GM12891 (cell line): ENCODE measurements around the gene ASIC4.

Experiments
- DNase-seq: peaks from one replicate; pipeline ENCODE4 v3.0.0; 2011; ENCODE audit warnings: low spot score; ENCODE audit not compliant: insufficient read length
- FAIRE-seq: peaks from 2 replicates; lab custom pipeline; 2011; peaks lifted over from hg19 to GRCh38; lab: Jason Lieb, UNC
- PAX5 ChIP-seq: IDR thresholded peaks from 2 replicates; pipeline ENCODE4 v1.6.1; 2011; ENCODE audit warnings: low read length, moderate library complexity, mild to moderate bottlenecking; ENCODE audit not compliant: insufficient read depth, severe bottlenecking
- POLR2A ChIP-seq: IDR thresholded peaks from 2 replicates; pipeline ENCODE4 v1.6.1; 2011; ENCODE audit warnings: low read depth, low read length, control low read depth
- POLR2AphosphoS5 ChIP-seq: IDR thresholded peaks from 2 replicates; pipeline ENCODE4 v1.6.1; 2011; ENCODE audit warnings: low read depth, low read length, control low read depth
- POU2F2 ChIP-seq: IDR thresholded peaks from 2 replicates; pipeline ENCODE4 v1.6.1; 2011; ENCODE audit warnings: low read depth, mild to moderate bottlenecking, control low read depth, low read length, moderate library complexity
- SPI1 ChIP-seq: IDR thresholded peaks from 2 replicates; pipeline ENCODE4 v1.6.1; 2011; ENCODE audit warnings: low read depth, low read length, control low read depth
- TAF1 ChIP-seq: IDR thresholded peaks from 2 replicates; pipeline ENCODE4 v1.6.1; 2011; ENCODE audit warnings: low read depth, low read length, control low read depth

ASIC4 gene

DNA sequence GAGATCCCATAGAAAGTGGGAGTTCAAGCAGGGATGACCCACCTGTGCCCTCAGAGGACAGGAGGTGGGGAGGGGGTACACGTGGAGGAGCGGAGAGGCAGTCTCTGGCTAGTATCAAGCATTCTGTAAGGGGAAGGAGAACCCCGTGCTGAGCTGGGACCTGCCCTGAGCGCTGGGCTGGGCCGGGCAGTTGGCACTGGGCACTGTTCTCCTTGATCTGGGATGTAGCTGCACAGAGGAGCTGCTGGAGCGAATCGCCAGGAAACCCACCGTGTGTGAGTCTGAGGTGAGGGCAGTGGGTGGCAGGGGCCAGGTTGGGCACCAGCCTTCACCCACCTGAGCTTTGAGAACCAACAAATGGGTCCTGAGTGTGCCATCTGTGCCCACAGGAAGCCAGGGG lies 35.4 kb upstream of the ASIC4 start:
- no peak for TF ChIP-seq POLR2AphosphoS5
- no peak for TF ChIP-seq PAX5
- no peak for TF ChIP-seq POLR2A
- no peak for TF ChIP-seq TAF1
- no peak for TF ChIP-seq POU2F2
- no peak for TF ChIP-seq SPI1
- DNase-seq (no peak), FAIRE-seq (no peak)

GRCh38 chr2:219480004-219480403 lies 34.3 kb upstream of the ASIC4 start:
- TF ChIP-seq POU2F2: no peak
- no peak for FAIRE-seq

GRCh38 chr2:219482674-219483405 lies 31.4 kb upstream of the ASIC4 start:
- DNase-seq (no peak), FAIRE-seq (no peak)
- TF ChIP-seq POLR2AphosphoS5: no peak
- no peak for TF ChIP-seq POLR2A
- no peak for TF ChIP-seq TAF1
- TF ChIP-seq PAX5: no peak
- TF ChIP-seq SPI1: no peak

More at GRCh38 chr2:219480004-219480403, 34.3 kb upstream of the ASIC4 start:
- DNase-seq: no peak

DNA sequence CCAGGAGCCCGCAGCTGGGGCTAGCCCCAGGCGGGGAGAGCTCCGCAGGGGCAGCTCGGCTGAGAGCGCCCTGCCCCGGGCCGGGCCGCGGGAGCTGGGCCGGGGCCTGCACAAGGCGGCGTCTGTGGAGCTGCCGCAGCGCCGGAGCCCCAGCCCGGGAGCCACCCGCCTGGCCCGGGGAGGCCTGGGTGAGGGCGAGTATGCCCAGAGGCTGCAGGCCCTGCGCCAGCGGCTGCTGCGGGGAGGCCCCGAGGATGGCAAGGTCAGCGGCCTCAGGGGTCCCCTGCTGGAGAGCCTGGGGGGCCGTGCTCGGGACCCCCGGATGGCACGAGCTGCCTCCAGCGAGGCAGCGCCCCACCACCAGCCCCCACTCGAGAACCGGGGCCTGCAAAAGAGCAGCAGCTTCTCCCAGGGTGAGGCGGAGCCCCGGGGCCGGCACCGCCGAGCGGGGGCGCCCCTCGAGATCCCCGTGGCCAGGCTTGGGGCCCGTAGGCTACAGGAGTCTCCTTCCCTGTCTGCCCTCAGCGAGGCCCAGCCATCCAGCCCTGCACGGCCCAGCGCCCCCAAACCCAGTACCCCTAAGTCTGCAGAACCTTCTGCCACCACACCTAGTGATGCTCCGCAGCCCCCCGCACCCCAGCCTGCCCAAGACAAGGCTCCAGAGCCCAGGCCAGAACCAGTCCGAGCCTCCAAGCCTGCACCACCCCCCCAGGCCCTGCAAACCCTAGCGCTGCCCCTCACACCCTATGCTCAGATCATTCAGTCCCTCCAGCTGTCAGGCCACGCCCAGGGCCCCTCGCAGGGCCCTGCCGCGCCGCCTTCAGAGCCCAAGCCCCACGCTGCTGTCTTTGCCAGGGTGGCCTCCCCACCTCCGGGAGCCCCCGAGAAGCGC lies 30.6 kb upstream of the ASIC4 start:
- DNase-seq (no peak), FAIRE-seq (no peak)
- TF ChIP-seq PAX5 (no peak), POLR2A (no peak), POLR2AphosphoS5 (no peak), POU2F2 (no peak), TAF1 (no peak), SPI1 (no peak)

DNA sequence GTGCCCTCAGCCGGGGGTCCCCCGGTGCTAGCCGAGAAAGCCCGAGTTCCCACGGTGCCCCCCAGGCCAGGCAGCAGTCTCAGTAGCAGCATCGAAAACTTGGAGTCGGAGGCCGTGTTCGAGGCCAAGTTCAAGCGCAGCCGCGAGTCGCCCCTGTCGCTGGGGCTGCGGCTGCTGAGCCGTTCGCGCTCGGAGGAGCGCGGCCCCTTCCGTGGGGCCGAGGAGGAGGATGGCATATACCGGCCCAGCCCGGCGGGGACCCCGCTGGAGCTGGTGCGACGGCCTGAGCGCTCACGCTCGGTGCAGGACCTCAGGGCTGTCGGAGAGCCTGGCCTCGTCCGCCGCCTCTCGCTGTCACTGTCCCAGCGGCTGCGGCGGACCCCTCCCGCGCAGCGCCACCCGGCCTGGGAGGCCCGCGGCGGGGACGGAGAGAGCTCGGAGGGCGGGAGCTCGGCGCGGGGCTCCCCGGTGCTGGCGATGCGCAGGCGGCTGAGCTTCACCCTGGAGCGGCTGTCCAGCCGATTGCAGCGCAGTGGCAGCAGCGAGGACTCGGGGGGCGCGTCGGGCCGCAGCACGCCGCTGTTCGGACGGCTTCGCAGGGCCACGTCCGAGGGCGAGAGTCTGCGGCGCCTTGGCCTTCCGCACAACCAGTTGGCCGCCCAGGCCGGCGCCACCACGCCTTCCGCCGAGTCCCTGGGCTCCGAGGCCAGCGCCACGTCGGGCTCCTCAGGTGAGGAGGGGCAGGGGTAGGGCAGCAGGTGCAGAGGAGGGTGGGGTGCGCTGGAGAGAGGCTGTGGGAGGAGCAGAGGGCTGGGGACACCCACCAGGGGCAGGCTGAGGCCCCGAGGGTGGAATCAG lies 29.7 kb upstream of the ASIC4 start:
- FAIRE-seq: no peak

DNA sequence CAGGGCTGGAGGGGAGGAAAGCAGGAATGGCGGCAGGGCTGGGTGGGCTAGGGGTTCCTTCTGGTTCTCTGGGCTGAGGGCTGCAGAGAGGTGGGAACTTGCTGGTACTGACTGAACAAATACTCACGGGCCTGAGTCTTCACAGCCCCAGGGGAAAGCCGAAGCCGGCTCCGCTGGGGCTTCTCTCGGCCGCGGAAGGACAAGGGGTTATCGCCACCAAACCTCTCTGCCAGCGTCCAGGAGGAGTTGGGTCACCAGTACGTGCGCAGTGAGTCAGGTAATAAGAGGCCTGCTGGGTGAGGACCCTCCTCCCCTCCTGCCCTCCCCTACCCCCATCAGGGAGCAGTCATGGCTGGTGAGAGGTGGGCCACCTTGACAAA lies 29.1 kb upstream of the ASIC4 start:
- DNase-seq (no peak), FAIRE-seq (no peak)
- TF ChIP-seq SPI1 (no peak), TAF1 (no peak), PAX5 (no peak), POLR2AphosphoS5 (no peak)

More for the DNA sequence above, 29.7 kb upstream of the ASIC4 start:
- no peak for DNase-seq
- TF ChIP-seq PAX5: no peak
- TF ChIP-seq POLR2A: no peak
- TF ChIP-seq TAF1: no peak
- TF ChIP-seq POU2F2: no peak
- no peak for TF ChIP-seq POLR2AphosphoS5
- no peak for TF ChIP-seq SPI1

GRCh38 chr2:219486380-219486959 lies 27.8 kb upstream of the ASIC4 start:
- FAIRE-seq: no peak
- TF ChIP-seq PAX5 (no peak), POLR2A (no peak), POLR2AphosphoS5 (no peak), POU2F2 (no peak), TAF1 (no peak), SPI1 (no peak)
- no peak for DNase-seq

DNA sequence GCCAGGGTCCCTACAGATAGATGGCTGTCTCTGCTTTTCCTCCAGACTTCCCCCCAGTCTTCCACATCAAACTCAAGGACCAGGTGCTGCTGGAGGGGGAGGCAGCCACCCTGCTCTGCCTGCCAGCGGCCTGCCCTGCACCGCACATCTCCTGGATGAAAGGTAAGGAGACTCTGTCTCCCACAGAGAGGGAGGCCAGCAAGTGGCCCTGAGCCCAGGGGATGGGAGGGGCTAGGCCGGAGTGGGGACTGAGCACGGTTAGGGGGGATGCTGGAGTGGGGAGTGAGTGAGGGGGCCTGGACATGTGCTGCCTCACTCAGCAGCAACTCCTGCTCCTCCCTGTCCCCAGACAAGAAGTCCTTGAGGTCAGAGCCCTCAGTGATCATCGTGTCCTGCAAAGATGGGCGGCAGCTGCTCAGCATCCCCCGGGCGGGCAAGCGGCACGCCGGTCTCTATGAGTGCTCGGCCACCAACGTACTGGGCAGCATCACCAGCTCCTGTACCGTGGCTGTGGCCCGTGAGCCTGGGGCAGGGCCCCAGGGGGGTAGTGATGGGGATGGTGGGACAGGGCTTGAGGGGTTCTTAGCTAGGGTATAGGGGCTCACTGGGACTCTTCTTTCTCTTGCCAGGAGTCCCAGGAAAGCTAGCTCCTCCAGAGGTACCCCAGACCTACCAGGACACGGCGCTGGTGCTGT lies 26.0 kb upstream of the ASIC4 start:
- TF ChIP-seq PAX5 (no peak), POLR2AphosphoS5 (no peak)
- FAIRE-seq: no peak
- DNase-seq: no peak

GRCh38 chr2:219488844-219489194 lies 25.5 kb upstream of the ASIC4 start:
- FAIRE-seq (no peak), DNase-seq (no peak)
- TF ChIP-seq TAF1 (no peak), POU2F2 (no peak), SPI1 (no peak), PAX5 (no peak), POLR2AphosphoS5 (no peak)
